Motor neuron (in vitro differentiated cells): ENCODE data around the gene PRKAR1B. TPM values are rescaled to one million over a fixed set of nuclear protein-coding genes. Genes with fewer than 3 reads are reported as not detected.

Experiments
- ATAC-seq, 8 experiments: fragments of 200-7000 bp; cut with Tn5 transposase; replicated peaks in 6 of 8; 2 replicates each; pipeline ENCODE4 v1.8.0; 2021; ENCODE audit warnings: mild to moderate bottlenecking in 8 of 8, moderate library complexity in 8 of 8
- H3K27ac ChIP-seq, 2 donors: fragments of 250-450 bp; sonication (Bioruptor Pico); 2 replicates each; pipeline ENCODE4 v1.9.0; 2021; ENCODE audit warnings: antibody characterized with exemption in 2 of 2, mild to moderate bottlenecking in 2 of 2, moderate library complexity in 1 of 2
- H3K4me1 ChIP-seq, 2 donors: fragments of 250-450 bp; sonication (Bioruptor Pico); replicated peaks in 1 of 2; 2 replicates each; pipeline ENCODE4 v1.6.1; 2021; ENCODE audit warnings: antibody characterized with exemption in 2 of 2, mild to moderate bottlenecking in 2 of 2, moderate library complexity in 1 of 2
- H3K4me3 ChIP-seq, 5 donors: fragments of 250-450 bp; sonication (Bioruptor Pico); 2 replicates each; pipeline ENCODE4 v1.9.0; 2021; ENCODE audit warnings: antibody characterized with exemption in 5 of 5, mild to moderate bottlenecking in 5 of 5, moderate library complexity in 4 of 5
- WGBS, 10 experiments: fragments of 450-650 bp; shearing (Covaris generic); methylation state at CpG; one replicate each; pipeline ENCODE4 v1.0.0; 2022; 5-methylcytosine and 5-hydroxymethylcytosine counted together
- in situ Hi-C, 9 experiments: fragments of 400-800 bp; cut with MboI; loops; one replicate each; pipeline ENCODE4 v1.15.0; 2021; ENCODE audit warnings: low sequenced_read_pairs in 9 of 9, low pct_unique_long_range_greater_than_20kb in 2 of 9; ENCODE audit not compliant: unreplicated experiment in 9 of 9
- total RNA-seq, 8 experiments: library from RNA; unstranded; fragments of 300-600 nt; gene quantifications; 2 replicates each; pipeline versions ENCODE4 v1.2.3 to v1.2.4, GENCODE V29; 2022

Gene PRKAR1B
- total RNA-seq, 8 experiments from 2014 or later: 14.3 to 42.2 (median 19.0) TPM

DNA sequence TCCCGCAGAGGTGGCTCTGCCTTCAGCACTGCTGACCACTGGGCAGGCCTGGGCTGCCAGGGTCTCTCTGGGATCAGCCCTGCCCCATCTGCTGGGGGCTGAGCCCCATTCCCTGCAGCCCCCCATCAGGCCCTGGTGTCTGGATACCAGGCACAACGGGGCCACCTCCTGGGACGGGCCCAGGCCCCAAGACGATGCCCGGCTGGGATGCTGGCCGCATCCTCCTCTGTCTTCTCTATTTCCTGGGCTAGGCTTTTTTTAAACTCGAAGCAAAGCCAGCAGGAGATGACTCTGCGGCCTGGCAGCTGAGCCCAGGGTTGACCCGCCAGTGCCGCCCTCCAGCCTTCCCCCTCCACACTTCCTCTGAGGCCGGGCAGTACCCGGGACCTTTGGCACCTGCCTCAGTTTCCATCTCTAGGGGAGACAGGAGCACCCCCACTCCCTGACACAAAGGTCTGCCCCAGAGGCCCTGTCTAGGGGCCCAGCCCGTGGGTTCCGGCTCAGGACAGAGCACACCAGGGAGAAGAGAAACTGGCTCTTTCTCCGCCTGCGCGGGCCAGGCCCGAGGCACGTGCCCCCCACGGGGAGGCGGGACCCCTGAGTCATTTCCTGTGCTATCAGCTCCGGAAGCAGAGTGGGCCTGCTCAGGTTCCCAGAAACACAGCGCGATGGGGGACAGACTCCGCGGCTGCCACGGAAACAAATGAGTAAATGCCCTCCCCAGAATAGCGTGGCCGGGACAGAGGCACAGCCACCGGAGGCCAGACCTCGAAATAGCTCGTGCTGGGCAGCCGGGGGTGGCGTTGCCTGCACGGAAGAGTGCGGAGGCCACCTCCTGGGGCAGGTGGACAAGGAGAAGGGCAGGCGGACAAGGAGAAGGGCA lies 122.8 kb downstream of the PRKAR1B start:
- Histone ChIP-seq H3K27ac (no peak overlapping the region), H3K4me3 (no peak overlapping the region), H3K4me1 (peaks cover 22% of the 10 kb centered on the region in 2 donors)
- in situ Hi-C loops: no loop called here
- WGBS, 10 experiments: 55 to 76% (median 57%) methylated on average over 9 to 12 of the region's 37 CpGs; no CpG with 5 or more reads in 7 of the 10 experiments
- peak in 6 of 8 experiments; percentile 11 to 65 (median 48) for ATAC-seq

DNA sequence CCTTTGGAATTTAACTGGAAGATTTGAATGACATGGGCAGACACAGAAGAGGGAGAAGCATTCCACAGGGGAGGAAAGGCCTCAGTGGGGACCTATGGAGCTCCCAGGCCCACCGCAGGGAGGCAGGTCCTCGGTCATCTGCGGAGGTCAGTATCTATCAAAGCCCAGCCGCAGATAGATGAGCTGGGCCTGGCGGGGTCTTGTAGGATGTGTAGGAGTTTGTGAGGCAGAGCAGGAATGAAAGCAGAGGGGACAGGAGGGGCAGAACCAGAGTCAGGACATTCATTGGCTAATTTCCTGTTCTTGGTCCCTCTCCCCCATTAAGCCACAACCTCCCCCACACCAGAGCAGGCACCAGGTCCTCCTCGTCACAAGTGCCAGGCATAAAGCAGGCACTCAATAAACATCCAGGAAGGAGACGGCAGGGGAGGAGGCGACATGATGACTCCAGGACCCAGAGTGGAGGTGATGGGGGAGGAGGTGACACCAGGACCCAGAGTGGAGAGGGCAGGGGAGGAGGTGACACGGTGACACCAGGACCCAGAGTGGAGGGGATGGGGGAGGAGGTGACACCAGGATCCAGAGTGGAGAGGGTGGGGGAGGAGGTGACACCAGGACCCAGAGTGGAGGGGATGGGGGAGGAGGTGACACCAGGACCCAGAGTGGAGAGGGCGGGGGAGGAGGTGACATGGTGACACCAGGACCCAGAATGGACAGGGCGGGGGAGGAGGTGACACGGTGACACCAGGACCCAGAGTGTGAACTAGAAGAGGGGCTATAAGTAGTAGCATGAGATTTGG lies 123.7 kb downstream of the PRKAR1B start:
- Histone ChIP-seq H3K27ac (no peak overlapping the region), H3K4me3 (no peak overlapping the region), H3K4me1 (peaks cover 19 to 22% of the 10 kb centered on the region in 2 donors)
- in situ Hi-C loops: no loop called here
- 76 to 100% (median 90%) methylated on average over 1 to 6 of the region's 12 CpGs; no CpG with 5 or more reads in 5 of the 10 experiments for WGBS, 10 experiments
- ATAC-seq: no peak

DNA sequence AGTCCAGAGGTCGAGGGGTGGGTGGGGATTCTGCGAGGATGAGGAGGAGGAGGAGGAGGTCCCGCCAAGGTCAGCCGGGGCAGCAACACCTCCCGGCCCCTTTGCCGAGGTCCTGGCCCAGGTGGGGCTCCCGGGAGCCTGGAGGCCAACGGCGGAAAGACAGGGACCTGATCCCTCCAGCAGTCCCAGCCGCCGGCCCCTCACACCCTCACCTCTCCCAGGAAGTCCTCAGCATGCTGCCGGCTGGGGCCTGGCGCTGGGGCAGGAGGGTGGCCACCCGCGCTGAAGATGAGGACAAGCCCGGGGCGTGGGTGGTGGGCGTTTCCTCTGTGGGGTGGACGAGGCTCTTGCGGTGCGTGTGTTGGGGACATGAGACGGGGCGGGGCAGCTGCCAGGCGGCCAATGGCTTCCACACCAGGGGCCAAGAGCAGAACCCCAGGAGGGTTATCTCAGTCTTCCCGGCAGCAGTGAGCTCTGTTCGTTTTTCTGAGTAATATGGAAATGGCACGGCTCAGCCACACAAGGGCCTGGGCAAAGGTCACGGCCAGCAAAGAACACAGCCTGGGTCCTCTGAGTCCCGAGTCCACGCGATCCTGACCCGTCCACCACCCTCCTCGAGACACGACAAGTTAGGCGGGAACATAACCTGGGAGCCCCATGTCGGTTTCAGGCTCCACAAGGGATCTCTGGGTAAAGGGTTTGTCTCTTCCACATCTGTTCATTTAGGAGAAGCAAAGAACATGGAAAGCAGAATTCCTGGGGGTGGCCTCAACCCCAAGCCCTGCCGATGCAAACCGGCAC lies 124.5 kb downstream of the PRKAR1B start:
- peaks cover 19 to 22% of the 10 kb centered on the region in 2 donors for H3K4me1 ChIP-seq
- in situ Hi-C loops: no loop called here
- no peak overlapping the region for H3K27ac ChIP-seq
- WGBS, 10 experiments: 45 to 90% (median 89%) methylated on average over 3 to 9 of the region's 38 CpGs; no CpG with 5 or more reads in 5 of the 10 experiments
- ATAC-seq: peak in 2 of 8 experiments; percentile 63 to 66
- H3K4me3 ChIP-seq: no peak overlapping the region

DNA sequence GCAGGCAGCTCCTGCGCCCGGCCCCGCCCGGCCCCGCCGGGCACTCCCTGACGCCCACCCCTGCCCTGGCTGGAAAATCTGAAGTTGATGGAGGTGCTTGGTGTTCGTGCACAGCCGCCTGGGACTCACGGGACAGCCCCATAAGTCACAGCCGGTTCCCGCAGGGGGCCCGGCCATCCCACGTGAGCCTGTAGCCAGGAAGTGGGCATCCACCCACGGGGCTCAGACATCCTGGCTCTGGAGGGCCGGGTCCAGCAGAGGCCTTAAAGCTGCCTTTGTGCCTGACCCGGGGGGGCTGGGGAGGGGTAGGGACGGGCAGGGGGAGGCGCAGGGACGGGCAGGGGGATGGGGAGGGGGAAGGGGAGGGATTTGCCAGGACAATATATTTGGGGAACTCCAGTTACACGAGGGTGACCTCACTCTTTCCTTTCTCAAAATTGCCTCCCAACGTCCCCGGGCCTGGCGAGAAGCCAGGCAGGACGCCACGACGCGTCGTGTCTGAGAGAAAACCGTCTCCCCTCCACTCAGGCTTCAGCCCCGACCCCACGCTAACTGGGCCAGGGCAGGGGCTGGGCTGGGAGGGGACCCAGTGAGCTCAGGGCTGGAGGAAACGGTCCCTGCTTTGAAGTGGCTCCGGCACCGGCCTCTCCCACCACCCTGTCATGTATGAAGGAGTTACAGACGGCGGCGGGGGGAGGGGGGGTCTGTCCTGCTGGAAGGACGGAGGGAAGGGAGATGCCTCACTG lies 125.3 kb downstream of the PRKAR1B start:
- WGBS, 10 experiments: 80% methylated on average over 1 of the region's 39 CpGs; no CpG with 5 or more reads in 9 of the 10 experiments
- H3K4me3 ChIP-seq: no peak overlapping the region
- peak in 7 of 8 experiments; percentile 23 to 84 (median 68) for ATAC-seq
- peaks cover 19 to 26% of the 10 kb centered on the region in 2 donors for H3K4me1 ChIP-seq
- in situ Hi-C loops: no loop called here
- H3K27ac ChIP-seq: no peak overlapping the region

DNA sequence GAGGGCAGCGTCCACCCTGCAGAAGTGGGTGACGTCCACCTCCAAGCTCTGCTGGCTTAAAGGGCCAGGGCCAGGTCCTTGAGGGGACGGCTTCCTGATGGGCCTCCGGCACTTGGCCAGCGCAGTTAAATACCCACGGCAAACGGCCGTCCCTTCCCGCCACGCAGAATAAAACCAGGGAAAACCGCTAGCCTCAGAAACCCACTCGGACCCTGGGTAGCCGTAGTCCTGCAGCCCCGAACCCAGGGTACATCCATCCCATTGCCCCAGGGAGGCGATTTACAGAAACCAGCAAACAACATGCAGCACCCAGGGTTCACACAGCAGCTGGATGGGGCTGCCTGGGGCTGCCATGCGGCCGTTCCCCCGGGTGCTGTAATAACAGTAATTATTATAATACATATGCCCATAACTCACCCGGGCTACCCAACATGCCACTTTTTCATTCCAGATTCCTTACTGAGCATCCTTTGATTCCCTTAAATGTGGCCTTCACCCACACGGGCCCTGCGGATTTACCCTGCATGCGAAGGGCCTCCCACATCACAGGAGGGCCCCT lies 126.0 kb downstream of the PRKAR1B start:
- peak in 2 of 8 experiments; percentile 52 to 67 for ATAC-seq
- in situ Hi-C loops: no loop called here
- H3K4me3 ChIP-seq: no peak overlapping the region
- WGBS, 10 experiments: 79 to 89% (median 80%) methylated on average over 3 to 11 of the region's 22 CpGs; no CpG with 5 or more reads in 7 of the 10 experiments
- no peak overlapping the region for H3K27ac ChIP-seq
- H3K4me1 ChIP-seq: peaks cover 19 to 26% of the 10 kb centered on the region in 2 donors

DNA sequence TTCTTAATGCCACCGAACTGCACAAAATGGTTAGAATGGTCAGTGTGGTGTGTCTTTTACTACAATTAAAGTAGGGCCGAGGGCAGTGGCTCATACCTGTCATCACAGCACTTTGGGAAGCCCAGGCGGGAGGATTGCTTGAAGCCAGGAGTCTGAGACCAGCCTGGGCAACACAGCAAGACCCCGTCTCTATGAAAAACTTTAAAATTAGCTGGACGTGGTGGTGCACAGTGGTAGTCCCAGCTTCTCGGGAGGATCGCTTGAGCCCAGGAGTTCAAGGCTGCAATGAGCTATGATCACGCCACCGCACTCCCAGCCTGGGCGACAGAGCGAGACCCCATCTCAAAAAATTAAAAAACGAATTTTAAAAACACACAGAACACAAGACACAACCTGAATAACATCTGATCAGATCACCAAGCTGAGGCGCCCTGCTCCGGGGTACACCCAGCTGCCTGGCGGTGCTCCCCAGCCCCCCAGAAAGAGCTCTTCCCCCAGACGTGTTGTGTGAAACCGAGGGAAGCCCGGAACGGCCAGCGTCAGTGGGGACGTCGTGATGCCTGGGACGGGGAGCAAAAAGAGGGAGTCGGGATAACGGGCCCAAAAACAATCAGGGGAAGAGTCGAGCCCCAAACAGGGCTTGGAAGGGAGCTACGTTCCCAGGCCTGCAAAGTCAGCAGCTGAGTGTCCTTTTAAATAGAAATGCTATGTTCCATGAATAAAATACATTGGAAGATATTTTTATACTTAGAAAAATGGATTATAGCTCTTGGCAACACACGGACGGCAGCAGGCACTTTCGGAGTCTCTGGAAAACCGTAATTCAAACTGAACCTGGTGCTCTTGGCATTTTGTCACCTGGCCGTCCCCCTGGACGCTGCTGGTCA lies 126.7 kb downstream of the PRKAR1B start:
- ATAC-seq: no peak
- WGBS, 10 experiments: 70 to 100% (median 90%) methylated on average over 2 to 11 of the region's 33 CpGs; no CpG with 5 or more reads in 1 of the 10 experiments

DNA sequence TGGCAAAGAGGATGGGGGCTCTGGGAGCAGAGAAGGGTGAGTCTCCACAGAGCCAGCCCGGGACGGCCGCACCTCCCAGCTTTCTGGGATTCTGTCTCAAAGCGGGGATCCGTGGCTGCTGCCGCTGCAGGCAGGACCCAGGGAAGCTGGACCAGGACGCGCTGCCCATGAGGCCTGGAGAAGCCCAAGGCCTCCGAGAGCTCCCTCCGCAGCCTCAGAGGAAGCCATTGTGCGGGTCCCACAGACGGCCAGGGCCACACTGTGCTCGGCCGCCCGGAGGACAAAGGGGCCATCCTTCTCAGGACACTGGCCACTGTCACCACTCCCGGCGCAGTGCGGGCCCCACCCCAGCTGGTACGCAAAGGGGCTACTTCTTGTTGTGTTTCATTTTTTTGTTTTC lies 128.2 kb downstream of the PRKAR1B start:
- in situ Hi-C loops: no loop called here
- peaks cover 12 to 24% of the 10 kb centered on the region in 2 donors for H3K4me1 ChIP-seq
- no peak for ATAC-seq
- 82 to 100% (median 100%) methylated on average over 1 to 11 of the region's 19 CpGs; no CpG with 5 or more reads in 3 of the 10 experiments for WGBS, 10 experiments
- H3K27ac ChIP-seq: no peak overlapping the region
- no peak overlapping the region for H3K4me3 ChIP-seq

More for the DNA sequence above, 126.7 kb downstream of the PRKAR1B start:
- Histone ChIP-seq H3K4me1 (peaks cover 19 to 26% of the 10 kb centered on the region in 2 donors), H3K4me3 (no peak overlapping the region), H3K27ac (no peak overlapping the region)
- in situ Hi-C loops: no loop called here

DNA sequence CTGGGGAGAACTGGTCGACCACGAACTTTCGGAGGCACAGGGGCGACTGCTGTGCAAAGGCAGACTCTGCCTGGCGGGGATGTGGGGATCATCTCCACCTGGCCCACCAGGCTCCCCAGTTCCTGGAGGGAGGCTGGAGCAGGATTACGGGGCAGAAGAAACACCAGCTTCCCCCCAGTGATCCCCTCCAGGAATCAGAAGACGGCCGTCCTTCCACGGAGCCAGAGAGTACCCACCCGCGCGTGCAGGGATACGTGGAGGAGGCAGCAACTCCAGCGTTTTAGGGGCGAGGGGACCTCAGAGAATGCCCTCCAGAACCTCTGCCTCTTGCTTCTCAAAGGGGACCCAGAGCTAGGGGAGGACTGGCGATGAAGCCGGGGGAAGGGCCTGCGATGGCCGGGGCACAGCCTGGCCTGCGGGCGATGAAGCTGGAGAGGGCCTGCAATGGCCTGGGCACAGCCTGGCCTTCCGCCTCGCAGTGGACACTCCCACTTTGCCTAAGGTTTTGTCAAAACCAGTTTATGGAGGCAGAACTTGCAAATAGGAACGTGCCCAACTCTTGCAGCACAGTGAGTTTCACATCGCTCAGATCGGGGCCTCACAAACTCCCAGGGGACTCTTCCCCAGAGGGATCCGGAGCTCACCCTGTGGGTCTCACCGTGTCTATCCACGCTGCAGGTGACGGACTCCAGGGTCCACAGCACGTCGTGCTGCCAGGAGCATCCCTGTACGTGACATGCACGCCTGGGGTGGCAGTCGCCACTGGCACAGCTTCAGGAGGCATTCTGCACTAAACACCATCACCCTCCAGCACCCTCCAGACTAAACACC lies 129.5 kb downstream of the PRKAR1B start:
- H3K4me3 ChIP-seq: no peak overlapping the region
- no peak overlapping the region for H3K27ac ChIP-seq
- 78 to 100% (median 86%) methylated on average over 1 to 9 of the region's 35 CpGs; no CpG with 5 or more reads in 5 of the 10 experiments for WGBS, 10 experiments
- in situ Hi-C loops: no loop called here
- peaks cover 12 to 24% of the 10 kb centered on the region in 2 donors for H3K4me1 ChIP-seq
- no peak for ATAC-seq

DNA sequence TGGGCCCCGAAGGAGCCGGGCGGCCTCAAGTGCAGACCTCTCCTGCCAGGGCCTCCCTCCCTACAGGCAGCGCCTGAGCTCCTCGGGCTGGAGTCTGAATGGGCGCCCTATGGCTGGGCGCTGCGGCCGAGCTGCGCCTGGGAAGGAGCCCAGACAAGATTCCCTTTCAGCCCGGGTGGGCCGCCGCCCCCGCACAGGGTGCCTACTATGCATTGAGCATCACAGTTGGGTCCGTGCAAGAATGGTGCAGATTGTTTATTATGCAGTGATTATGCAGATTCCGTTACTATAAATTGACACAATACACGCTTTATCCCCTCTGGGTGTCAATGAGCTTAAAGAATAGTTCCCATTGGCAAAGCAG lies 130.3 kb downstream of the PRKAR1B start:
- 29 to 100% (median 90%) methylated on average over 1 to 3 of the region's 17 CpGs; no CpG with 5 or more reads in 3 of the 10 experiments for WGBS, 10 experiments
- Histone ChIP-seq H3K4me1 (peaks cover 5 to 16% of the 10 kb centered on the region in 2 donors), H3K4me3 (no peak overlapping the region), H3K27ac (no peak overlapping the region)
- peak in 1 of 8 experiments; percentile 62 for ATAC-seq
- in situ Hi-C loops: no loop called here

DNA sequence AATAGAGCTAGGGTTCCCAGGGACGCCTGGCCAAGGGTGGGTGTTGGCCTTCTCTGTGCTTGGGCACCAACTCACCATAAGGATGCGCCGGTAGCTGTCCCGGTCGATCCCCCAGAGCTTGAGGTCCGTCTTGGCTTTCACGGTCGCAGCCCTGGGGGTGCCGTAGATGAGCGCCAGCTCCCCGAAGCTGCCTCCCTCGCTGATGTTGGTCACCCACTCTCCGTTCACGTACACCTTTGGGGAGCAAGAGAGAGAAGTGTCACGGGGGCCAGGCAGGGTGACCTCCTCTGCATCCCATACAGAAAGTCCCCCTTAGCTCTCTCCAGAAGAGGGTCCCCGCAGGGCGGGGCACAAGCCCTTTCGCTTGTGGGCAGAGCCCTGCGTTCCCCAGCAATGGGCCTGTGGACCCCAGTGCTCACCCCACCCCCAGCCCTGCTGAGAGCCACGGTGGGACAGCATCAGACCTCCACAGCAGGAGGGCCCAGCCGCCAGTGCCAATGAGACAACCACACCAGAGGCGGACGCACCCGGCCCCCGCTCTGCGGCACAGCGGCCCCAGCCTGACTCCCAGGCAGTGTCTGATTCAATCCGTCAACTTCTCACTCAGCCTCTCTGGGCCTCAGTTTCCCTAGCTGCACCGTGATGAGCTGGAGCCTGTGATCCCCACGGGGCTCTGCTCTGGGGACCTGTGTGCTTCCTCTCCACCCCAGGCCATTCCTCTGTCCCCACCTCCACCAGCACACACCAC lies 130.8 kb downstream of the PRKAR1B start:
- H3K4me3 ChIP-seq: no peak overlapping the region

More for the DNA sequence above, 130.8 kb downstream of the PRKAR1B start:
- ATAC-seq: no peak
- no peak overlapping the region for H3K27ac ChIP-seq
- peaks cover 0 to 11% of the 10 kb centered on the region in 2 donors for H3K4me1 ChIP-seq
- in situ Hi-C loops: no loop called here
- 94 to 100% (median 94%) methylated on average over 6 to 7 of the region's 30 CpGs; no CpG with 5 or more reads in 7 of the 10 experiments for WGBS, 10 experiments
